K562 (cell line): Measurements from ENCODE around the gene SUPT5H. TPM values are rescaled to one million over a fixed set of nuclear protein-coding genes. Genes with fewer than 3 reads are reported as not detected.

Experiments used
- ASH1L ChIP-seq: fragments of 450-650 bp; IDR thresholded peaks from 2 replicates; pipeline ENCODE4 v1.6.1; 2018; ENCODE audit warnings: borderline replicate concordance, mild to moderate bottlenecking, low read depth; ENCODE audit not compliant: partially characterized antibody
- ATF7 ChIP-seq: fragments of 450-650 bp; IDR thresholded peaks from 2 replicates; pipeline ENCODE4 v1.7.1; 2014; ENCODE audit warnings: mild to moderate bottlenecking, moderate library complexity
- DPF2 ChIP-seq: fragments of 450-650 bp; IDR thresholded peaks from 2 replicates; pipeline ENCODE4 v1.6.1; 2016
- JUN ChIP-seq, 2 experiments: sonication (generic) in 1 of 2; formaldehyde crosslinking in 1 of 2; IDR thresholded peaks; 2 replicates each; pipeline versions ENCODE4 v1.6.1 to v1.8.0; 2012 to 2022; ENCODE audit warnings: borderline replicate concordance in 2 of 2, mild to moderate bottlenecking in 2 of 2, improper control_type of control experiment in 1 of 2, low read depth in 1 of 2, low read length in 1 of 2, missing genetic modification reagents in 1 of 2
- KLF1 ChIP-seq: fragments of 450-650 bp; IDR thresholded peaks from 2 replicates; pipeline ENCODE4 v1.6.1; 2016; ENCODE audit warnings: missing genetic modification characterization, missing compliant biosample characterization
- MBD2 ChIP-seq: sonication (generic); IDR thresholded peaks from 2 replicates; pipeline ENCODE4 v1.6.1; 2016; ENCODE audit warnings: low read depth, borderline replicate concordance
- PREB ChIP-seq: sonication (generic); formaldehyde crosslinking; IDR thresholded peaks from 2 replicates; pipeline ENCODE4 v1.8.1; 2023; ENCODE audit warnings: mild to moderate bottlenecking, missing genetic modification reagents
- SMAD4 ChIP-seq: fragments of 250-450 bp; sonication (Bioruptor Pico); conservative IDR thresholded peaks from 2 replicates; pipeline ENCODE4 v1.8.0; 2021; ENCODE audit warnings: inconsistent platforms, mild to moderate bottlenecking, moderate library complexity
- ZBTB40 ChIP-seq, 2 experiments: fragments of 450-650 bp in 1 of 2; sonication (generic) in 1 of 2; formaldehyde crosslinking in 1 of 2; IDR thresholded peaks; 2 replicates each; pipeline versions ENCODE4 v1.7.1 to v1.9.0; 2016 to 2022; ENCODE audit warnings: inconsistent platforms in 1 of 2, mild to moderate bottlenecking in 1 of 2, missing genetic modification reagents in 1 of 2
- ZNF140 ChIP-seq: fragments of 250-450 bp; sonication (Bioruptor Pico); IDR thresholded peaks from 2 replicates; pipeline ENCODE4 v1.8.0; 2021; ENCODE audit warnings: moderate library complexity, mild to moderate bottlenecking, inconsistent platforms
- polyA plus RNA-seq, 8 experiments: library from polyadenylated mRNA; depleted of rRNA in 4 of 8; stranded (reverse) in 5 of 8; unstranded in 3 of 8; fragments of >200 nt; fragmentation: Nextera tagmentation in 2 of 8; fragmentation: Illumina TruSeq in 1 of 8; extraction: Ambion mirVana in 2 of 8; extraction: Trizol in 1 of 8; gene quantifications; 2 replicates each; pipeline versions ENCODE4 v1.2.1 to v1.2.3, GENCODE V29; 2011 to 2014; ENCODE audit warnings: inconsistent platforms in 1 of 8, missing spikeins in 1 of 8
- total RNA-seq, 7 experiments: library from RNA; depleted of rRNA in 6 of 7; stranded (reverse); fragments of >200 nt in 6 of 7; fragmentation: Illumina TruSeq in 2 of 7; extraction: Trizol in 2 of 7; gene quantifications; 2 replicates each; pipeline versions ENCODE4 v1.2.1 to v1.2.3, GENCODE V29; 2011 to 2021; ENCODE audit warnings: low replicate concordance in 1 of 7
- TF ChIP-seq, protein P1 (sequence below): sonication (generic); formaldehyde crosslinking; IDR thresholded peaks from 2 replicates; pipeline ENCODE4 v1.8.0; 2022; ENCODE audit warnings: mild to moderate bottlenecking, low read depth, missing genetic modification reagents
- TF ChIP-seq, protein P2 (sequence below): fragments of 450-650 bp; IDR thresholded peaks from one replicate; pipeline ENCODE4 v1.6.1; 2018; ENCODE audit warnings: mild to moderate bottlenecking, moderate library complexity; ENCODE audit not compliant: partially characterized antibody

The SUPT5H gene
- total and polyA plus RNA-seq, 9 of the 15 experiments (the other 6 are each of a cell fraction or from before 2014, with no cell fraction given): 13.3 to 85.9 (median 35.9) TPM

DNA sequence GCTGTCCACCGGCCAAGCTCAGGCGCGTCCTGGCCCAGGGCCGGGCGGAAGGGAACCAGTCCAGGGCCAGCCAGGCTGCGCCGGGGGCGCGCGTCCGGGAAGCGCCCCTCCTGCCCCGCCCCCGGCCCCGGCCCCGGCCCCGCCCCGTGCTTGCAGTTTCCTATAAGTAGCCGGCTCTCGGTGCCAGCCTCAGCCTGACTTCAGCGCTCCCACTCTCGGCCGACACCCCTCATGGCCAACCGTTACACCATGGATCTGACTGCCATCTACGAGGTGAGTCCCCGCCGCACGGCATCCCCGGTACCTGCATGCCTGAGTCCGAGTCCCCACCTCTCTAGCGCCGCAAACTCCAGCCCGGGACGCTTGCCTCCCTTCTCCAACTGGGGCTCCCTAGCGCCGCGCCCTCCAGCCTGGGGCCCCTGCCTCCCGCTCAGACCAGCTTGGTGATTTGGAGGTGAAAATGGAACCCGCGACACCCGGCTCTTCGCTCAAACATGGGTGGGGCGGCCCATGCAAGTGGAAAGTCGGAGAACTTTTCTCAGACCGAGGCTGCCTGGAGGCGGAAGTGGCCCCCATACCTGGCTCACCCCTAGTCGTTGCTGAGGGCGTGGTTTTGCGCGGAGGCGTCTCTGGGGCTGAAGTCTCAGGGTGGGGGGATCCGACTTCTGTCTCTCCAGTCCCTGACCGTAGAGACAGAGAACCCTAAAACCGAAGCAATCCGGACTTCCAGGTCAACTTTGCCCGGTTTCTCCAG, 38.5 kb upstream of the SUPT5H start, which contains the start of gene ZFP36 (continued):
- TF ChIP-seq, protein P1, sequence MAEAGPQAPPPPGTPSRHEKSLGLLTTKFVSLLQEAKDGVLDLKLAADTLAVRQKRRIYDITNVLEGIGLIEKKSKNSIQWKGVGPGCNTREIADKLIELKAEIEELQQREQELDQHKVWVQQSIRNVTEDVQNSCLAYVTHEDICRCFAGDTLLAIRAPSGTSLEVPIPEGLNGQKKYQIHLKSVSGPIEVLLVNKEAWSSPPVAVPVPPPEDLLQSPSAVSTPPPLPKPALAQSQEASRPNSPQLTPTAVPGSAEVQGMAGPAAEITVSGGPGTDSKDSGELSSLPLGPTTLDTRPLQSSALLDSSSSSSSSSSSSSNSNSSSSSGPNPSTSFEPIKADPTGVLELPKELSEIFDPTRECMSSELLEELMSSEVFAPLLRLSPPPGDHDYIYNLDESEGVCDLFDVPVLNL: peak; percentile 24; the same call in 1 of the 2 replicates
- TF ChIP-seq ASH1L (no peak), KLF1 (tag) (no peak), ZNF140 (CRISPR knock-in tag) (no peak), ZBTB40 (IDR thresholded peaks at IDR 0.05) (peak; percentile 8; the same call in 1 of the 2 replicates), ZBTB40 (CRISPR knock-in tag; IDR thresholded peaks at IDR 0.05) (no peak), MBD2 (peak; percentile 87), SMAD4 (CRISPR knock-in tag) (0 out of 2 replicates have a peak, but pooled peaks have one; percentile 4), ATF7 (peak; percentile 40), PREB (CRISPR knock-in tag) (peak; percentile 55; the same call in 1 of the 2 replicates), JUN (IDR thresholded peaks at IDR 0.05; ENCODE audit: borderline replicate concordance, low read depth, low read length) (no peak), JUN (CRISPR knock-in tag; IDR thresholded peaks at IDR 0.05; ENCODE audit: borderline replicate concordance) (peak; percentile 33; the same call in 1 of the 2 replicates), DPF2 (peak; percentile 16; the same call in 1 of the 2 replicates)
- TF ChIP-seq, protein P2, sequence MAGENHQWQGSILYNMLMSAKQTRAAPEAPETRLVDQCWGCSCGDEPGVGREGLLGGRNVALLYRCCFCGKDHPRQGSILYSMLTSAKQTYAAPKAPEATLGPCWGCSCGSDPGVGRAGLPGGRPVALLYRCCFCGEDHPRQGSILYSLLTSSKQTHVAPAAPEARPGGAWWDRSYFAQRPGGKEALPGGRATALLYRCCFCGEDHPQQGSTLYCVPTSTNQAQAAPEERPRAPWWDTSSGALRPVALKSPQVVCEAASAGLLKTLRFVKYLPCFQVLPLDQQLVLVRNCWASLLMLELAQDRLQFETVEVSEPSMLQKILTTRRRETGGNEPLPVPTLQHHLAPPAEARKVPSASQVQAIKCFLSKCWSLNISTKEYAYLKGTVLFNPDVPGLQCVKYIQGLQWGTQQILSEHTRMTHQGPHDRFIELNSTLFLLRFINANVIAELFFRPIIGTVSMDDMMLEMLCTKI: no peak
